ENCODE measurements around the gene ART5.

ART5 gene, protein sequence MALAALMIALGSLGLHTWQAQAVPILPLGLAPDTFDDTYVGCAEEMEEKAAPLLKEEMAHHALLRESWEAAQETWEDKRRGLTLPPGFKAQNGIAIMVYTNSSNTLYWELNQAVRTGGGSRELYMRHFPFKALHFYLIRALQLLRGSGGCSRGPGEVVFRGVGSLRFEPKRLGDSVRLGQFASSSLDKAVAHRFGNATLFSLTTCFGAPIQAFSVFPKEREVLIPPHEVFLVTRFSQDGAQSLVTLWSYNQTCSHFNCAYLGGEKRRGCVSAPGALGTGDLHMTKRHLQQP

DNA sequence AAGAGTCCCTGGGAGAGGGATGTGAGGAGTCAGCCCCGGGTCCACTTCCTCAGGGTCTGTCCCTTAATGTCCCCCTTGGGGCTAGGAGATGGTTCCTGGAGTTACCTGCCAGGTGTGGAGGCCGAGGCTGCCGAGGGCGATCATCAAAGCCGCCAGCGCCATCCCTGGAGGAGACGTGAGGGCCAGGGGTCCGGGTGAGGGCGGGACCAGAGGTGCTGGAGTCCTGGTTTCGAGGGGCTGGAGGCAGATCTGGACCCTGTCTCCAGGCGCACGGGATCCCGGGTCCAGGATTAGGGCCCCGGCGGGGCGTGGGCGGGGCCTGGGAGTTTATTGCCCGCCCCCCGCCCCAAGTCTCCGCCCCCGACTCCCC is at the start of gene ART5:
Gene ART5 (minus strand): TSS at position 292 of the 370 bp plus-strand sequence. CDS start 130 bp downstream, at position 162.
- no peak for DNase-seq

DNA sequence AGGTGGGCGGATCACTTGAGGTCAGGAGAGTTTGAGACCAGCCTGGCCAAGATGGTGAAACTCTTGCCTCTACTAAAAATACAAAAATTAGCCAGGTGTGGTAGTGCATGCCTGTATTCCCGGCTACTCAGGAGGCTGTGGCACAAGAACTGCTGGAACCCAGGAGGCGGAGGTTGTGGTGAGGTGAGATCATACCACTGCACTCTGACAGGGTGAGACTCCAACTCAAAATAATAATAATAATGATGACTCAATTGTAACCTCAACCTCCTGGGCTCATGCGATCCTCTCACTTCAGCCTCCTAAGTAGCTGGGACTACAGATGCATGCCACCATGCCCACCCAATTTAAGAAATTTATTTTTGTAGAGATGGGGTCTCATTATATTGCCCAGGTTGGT is 45.0 kb upstream of the ART5 start:
- DNase-seq, result no peak

DNA sequence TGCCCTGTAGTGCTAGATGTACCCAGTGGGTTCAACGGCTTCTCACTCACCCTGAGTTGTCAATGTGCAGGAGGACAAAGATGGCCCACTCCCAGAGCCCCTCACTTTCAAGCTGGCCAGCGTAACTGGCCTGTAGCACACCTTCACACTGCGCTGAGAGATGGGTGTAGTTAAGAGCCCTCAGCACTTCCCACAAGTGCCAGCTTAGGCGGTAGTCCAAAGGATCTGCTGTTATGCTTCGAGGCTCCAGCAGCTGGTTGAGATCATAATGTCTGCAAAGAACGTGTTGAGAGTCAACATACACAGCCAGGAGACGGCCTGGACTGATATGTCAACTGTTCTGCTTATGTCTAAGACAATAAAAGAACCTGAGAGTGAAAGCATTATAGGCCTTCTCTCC is 44.1 kb upstream of the ART5 start:
- no peak for DNase-seq

DNA sequence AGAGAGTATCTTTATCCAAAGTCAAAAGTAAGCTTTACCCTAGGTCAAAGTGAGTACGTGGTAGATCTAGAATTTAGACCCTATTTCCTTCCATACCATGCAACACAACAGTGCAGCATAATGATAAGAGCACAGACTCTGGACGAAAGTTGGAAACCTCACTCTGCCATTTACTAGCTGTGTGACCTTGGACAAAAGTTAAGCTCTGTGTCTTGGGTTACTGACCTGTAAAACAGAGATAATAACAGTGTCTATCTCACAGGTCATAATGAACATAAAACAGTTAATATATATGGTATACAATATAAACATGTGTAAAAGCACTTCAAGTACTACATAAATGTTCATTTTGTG is 43.0 kb upstream of the ART5 start:
- no peak for DNase-seq

DNA sequence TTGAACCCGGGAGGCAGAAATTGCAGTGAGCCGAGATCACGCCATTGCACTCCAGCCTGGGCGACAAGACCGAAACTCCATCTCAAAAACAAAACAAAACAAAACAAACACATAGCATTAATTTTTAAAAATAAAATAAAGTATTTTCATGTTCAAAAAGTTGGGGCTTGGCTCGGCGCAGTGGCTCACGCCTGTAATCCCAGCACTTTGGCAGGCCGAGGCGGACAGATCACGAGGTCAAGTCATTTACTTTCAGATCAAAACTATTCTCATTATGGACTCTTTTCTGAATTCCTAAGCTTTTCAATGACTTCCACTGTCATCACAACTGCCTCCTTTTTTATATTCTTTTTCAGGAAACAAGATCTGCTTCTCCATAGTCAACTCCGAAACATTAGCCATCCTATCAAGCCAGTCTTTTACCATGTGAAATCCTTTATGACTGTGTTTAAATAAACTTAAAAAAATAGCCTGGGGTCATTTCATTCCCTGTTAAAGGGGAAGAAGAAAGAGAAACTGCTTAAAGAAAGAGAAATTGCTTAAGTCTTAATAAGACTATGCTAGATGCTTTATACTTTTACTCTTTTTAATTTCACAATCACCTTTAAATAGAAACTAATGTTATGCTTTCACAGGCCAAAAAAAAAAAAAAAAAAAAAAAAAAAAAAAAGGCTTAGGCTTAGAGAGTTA is 42.5 kb upstream of the ART5 start:
- no peak for DNase-seq

DNA sequence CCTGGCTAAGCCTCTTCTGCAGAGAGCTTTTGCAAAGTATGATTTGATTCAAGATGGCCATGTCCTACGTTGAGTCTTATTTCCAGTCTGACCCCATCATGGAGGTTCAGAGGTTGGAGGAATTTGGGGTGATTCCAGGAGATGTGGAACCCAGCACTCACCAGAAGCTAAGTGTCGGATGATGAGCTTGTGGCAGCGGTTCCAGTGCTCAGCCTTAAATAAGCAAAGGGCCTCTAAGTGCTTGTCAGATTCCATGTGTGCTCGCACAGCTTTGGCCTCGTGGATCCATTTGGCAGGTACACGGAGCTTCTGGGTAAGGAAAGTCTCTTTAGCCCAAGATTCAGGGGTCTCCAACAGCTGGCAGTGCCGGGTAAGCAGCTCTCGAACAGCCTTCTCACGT is 41.2 kb upstream of the ART5 start:
- no peak for DNase-seq

DNA sequence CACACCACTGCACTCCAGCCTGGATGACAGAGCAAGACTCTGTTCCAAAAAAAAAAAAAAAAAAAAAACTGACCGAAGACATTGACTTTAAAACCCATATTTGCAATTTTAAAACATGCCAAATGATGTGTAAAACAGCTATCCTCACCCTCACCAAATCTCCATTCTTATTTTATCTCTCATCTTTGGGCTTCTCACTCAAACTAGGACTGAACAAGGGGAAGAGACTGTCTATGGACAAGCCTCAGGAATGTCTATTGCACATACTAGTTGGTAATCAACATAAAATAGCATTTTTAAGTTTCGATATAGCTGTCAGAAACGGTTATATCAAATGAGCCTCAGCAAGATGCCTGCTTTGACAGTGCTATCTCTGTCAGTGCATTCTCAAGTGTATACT is 37.3 kb upstream of the ART5 start:
- no peak for DNase-seq

DNA sequence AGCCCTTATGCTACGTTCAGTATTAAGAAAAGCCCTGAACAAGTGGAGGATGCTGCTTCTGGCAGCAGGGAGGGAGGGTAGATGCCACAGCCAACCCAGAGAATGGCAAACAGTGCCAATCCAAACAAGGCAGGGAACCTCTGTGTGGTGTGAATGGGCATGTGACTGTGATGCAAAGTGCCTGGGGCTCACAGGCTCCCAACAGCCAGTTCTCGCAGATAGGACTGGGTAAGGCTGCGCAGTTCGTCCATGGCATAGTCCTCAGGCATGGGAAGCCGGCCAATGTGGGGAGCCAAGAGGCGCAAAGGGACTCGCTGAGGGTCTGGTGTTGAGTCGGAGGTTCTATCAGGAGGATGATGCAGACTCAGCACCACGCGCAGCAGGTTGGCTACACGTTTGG is 34.2 kb upstream of the ART5 start:
- DNase-seq, result no peak

DNA sequence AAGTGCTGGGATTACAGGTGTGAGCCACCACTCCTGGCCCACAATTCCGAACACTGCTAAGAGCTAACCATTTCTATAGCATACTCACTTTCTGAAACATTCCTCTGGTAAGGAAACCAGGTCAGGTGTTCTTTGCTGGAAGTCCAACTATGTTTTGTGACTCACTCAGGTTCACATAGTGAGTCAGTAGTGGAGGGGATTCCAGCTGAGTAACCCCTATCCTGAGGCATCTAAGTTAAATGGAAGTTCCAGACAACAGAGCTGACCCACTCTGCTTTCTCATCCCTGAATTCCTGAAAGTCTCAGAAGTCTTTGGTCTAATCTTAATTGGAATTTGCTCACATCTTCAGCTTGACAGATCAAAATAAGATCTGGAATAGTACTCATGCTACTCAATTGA is 32.4 kb upstream of the ART5 start:
- DNase-seq, result no peak

DNA sequence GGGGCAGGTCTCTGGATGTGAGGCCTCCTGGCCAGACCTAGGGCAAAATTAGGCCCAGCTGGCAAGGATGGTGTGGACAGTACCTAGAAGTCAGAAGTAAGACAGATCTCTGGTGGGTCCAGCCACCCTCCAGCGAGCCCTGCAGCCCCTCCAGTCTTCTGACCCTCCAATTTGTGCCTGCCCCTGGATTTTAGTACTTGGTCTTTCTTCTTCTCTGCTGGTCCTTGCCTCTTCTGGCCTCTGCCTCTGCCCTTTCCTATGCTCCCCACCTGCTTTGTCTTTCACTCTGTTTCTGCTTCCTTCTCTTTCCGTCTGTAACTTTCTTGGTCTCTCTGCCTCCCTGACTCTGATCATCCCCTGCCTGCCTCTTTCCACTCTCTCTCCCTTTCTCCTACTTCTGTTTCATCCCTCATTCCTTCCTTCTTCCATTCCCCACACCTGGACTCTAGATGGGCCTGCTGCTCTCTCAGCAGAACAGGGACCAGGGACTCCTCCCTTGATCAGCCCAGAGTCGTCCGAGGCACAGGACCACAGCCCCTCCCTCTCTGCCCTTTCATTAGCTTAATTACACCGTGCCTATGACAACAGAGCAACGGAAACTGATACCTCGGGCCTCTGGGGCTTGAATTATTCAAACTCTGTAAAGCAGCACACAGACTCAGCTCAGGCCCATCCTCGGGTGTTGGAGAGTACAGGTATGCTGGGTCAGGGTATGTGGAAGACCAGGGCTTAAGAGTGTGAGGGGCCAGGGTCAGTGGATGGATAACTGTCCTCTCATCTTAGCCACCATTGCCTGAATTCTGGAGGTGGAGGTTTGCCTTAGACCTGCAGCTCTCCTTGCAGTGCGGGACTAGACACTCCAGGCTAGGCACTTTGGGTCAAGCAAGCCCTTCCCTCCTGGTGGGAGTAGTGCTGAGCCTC is 29.8 kb upstream of the ART5 start, which contains the start of gene CHRNA10:
Gene CHRNA10 (minus strand): TSS at position 51 of the 921 bp plus-strand sequence. CDS start 72 bp downstream, outside the sequence.
- no peak for DNase-seq

DNA sequence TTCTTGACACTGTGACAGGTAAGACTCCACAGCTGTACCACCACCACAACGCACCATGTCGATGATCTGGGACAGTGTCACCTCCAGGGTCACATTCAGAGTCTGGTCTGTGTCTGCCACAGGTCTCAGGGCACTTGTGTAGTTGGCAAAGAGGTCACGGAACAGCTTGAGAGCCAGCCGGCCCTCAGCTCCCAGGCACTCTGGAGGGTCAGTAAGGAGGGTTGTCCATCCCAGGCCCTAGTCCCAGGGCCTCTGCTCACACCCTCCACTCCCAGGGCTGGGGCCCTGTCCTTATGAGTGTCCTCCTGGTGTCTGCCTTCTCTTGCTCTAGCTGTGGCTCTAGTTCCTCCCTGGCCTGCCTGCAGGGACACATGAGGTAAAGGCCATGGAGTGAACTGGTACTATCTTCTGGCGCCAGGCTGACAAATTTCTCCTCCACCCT is 28.0 kb upstream of the ART5 start:
- DNase-seq, result no peak

DNA sequence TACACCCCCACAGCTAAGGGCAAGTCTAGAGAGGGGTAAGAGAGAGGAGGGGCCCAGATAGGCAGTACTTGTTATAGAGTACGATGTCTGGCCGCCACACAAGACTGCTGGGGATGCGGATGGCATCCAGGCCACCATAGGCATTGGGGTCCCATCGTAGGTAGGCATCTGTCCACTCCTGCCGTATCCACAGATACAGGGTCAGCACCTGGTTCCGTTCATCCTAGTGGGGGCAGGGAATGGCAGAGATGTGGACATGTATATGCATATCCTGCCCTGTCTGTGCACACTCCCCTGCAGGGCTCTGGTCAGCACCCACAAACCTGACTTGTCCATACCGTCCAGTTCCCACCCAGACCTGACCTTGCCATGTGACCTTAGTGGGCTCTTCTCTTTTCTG is 27.3 kb upstream of the ART5 start:
- no peak for DNase-seq

DNA sequence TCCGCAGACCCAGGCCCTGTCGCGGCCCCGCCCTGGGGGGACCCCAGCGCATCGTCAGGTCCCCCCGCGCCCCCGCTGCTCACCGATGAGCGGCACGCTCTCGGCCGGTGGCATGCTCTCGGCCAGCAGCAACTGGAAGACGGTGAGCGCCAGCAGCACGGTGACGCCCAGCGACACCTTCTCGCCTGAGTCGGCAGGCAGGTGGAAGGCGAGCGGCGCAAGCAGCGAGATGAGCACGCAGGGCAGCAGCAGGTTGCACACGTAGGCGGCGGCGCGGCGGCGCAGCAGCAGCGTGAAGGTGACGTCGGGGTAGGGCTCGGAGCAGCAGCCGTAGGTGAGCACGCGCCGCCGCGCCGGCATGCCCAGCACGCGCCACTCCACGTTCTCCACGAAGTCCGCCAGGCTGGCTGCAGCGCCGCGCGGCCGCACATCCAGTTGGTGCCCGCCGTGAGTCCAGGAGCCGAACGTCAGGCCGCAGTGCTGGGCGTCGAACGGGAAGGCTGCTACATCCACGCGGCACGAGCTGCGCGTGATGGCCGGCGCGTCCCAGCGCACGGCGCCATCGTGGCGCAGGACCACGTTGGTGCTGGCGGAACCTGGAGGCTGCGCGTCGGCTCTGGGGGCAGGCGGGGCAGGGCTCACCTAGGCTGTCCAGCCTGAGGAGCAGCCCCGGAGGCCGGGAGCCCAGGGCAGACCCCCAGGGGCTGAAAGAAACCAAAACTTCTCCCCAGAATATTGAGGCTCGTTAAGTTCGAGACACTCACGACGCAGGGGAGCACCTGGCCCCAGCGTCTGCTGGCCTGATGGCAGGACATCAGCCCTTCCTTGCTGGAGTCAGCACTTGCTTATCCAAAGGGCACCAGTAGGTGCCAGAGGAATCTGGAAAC is 25.6 kb upstream of the ART5 start:
- DNase-seq, result no peak

DNA sequence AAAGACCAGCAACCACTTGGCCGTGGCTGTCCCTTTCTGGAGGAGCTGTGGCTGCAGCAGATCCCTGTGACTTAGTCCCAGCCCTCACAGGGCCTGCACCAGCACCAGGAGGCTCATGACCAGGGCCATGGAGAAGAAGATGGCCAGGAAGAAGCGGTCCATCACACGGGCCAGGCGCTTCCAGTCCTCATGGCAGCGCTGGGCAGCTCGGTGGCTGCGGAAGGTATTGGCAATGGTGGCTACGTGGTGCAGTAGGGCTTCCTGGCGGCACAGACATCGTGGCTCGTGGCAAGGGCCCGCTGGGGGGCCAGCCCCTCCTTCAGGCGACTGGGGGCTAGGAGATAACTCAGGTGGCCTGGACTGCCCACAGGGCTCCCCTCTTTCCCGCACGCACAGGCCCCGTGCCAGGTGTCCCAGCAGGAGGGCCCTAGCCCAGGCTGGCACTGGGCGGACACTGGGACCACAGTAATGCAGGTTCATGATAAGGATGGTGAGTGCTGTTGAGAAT is 24.3 kb upstream of the ART5 start:
- no peak for DNase-seq

DNA sequence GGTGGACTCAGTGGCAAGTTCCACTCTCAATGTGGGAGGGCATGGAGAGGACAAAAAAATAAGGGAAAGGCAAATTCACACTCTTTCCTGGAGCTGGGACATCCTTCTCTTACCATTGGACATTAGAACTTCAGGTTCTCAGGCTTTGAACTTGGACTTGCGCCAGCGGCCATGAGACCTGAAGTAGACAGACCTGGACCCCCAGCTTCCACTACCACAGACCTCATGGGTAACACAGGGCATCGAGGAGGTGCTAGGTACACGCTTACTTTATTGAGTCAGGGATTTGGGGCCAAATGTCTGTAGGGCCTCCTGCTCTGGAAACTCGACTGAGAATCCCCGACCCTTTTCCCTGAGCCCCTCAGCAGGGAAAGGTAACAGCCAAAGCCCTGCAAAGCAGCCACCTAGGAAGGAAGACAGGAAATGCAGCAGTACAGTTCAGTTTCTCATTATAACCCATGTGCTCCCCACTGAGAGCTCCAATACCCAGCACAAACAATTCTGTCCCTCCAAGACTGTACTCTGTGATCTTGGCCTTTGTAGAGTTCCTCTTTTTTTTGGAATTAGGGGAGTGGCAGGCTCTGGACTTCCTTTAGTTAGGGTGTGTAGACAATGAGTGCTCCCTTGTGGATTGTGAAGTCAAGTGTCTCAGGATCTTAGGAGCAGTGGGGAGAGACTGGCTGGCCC is 23.7 kb upstream of the ART5 start:
- DNase-seq, result no peak

DNA sequence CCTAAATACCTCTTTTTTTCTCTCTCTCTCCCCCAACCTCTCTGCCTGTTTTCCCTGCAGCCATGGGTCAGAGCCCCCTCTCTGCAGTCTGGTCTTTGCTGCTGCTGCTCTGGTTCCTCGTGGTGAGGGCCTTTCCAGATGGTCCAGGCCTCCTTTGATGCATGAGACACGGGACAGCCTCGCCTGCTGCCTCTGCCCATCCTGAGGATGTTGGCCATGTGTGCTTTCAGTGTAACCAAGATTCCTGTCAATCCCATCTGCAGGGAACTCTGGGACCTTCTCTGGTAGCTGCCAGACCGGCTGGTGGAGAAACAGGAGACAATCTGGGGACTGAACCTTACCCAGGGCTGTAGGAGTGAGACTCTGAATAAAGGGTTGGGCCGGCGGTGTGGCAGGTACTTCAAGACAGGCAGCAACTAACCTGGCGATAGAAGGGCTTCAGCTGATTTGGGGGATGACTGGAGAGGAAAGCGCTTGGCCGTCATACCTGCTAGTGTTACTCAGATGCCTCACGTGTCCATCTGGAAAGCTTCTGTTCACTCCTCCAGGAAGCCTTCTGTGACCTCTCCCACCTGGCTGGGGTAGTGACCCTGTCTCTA is 22.3 kb upstream of the ART5 start:
- DNase-seq, result no peak

DNA sequence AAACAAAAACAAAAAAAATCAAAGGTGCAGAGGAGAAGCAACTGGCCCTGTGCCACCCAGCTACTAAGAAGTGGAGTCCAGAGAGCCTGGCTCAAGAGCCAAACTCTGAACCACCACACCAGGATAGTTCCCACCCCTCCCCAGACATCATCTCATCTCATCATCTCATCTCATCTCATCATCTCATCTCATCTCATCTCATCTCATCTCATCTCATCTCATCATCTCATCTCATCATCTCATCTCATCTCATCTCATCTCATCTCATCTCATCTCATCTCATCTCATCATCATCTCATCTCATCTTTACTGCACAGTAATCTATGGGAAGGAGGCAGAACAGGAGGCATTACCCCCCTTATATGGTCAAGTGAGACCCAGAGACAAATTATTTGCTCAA is 21.1 kb upstream of the ART5 start:
- DNase-seq, result no peak

DNA sequence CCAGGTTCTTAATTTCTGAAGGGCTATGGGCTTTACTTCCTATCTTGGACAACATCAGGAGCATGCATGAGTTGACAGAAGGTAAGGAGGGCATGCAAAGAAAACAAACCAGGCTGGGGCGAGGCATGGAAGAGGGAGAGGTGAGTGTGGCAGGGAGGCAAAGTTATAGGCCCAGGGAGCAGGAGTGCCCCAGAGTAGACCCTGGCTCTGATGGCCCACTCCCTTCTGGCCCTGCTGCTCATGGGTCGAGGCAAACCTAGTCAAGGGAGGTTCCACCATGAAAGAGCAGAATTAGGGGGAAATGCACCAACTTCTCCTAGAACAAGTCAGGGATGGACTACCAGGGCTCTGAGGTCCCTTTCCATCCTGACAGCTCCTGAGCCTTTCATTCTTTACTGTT is 19.2 kb upstream of the ART5 start:
- no peak for DNase-seq

DNA sequence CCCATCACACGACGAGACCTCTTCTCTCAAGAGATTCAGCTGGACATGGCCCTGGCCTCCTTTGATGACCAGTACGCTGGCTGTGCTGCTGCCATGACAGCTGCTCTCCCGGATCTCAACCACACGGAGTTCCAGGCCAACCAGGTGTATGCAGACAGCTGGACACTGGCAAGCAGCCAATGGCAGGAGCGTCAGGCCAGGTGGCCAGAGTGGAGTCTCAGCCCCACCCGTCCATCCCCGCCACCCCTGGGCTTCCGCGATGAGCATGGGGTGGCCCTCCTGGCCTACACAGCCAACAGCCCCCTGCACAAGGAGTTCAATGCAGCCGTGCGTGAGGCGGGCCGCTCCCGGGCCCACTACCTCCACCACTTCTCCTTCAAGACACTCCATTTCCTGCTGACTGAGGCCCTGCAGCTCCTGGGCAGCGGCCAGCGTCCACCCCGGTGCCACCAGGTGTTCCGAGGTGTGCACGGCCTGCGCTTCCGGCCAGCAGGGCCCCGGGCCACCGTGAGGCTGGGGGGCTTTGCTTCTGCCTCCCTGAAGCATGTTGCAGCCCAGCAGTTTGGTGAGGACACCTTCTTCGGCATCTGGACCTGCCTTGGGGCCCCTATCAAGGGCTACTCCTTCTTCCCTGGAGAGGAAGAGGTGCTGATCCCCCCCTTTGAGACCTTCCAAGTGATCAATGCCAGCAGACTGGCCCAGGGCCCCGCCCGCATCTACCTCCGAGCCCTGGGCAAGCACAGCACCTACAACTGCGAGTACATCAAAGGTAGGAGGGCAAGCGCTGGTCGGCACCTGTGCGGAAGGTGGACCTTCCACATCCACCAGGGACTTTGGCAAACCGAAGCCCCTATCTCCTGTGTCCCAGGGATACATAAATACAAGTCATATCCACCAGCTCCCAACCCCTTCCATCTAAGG is 18.1 kb upstream of the ART5 start:
- no peak for DNase-seq

DNA sequence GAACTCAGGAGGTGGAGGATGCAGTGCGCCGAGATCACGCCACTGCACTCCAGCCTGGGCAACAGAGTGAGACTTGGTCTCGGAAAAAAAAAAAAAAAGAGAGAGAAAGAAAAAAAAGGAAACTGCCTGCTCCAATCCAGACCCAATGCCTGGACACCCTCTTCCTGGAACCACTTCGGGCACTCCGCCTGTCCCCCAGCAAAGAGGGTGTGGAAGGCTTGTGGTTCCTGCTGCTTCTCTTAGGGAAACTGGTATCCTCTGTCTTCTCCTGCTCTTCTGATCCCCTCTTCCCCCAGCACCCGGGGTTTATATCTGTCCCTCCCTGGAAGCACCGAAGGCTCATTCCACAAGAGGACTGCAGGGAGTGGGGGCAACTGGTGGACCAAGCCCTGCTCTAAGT is 16.5 kb upstream of the ART5 start:
- no peak for DNase-seq
